Stromal cell of bone marrow (primary cell): Measurements from ENCODE around the gene OR2Z1.

ENCODE experiments used
- DNase-seq: peaks from one replicate; pipeline ENCODE4 v3.0.0-alpha.2; 2012; ENCODE audit warnings: low read depth

OR2Z1 gene, protein sequence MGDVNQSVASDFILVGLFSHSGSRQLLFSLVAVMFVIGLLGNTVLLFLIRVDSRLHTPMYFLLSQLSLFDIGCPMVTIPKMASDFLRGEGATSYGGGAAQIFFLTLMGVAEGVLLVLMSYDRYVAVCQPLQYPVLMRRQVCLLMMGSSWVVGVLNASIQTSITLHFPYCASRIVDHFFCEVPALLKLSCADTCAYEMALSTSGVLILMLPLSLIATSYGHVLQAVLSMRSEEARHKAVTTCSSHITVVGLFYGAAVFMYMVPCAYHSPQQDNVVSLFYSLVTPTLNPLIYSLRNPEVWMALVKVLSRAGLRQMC

DNA sequence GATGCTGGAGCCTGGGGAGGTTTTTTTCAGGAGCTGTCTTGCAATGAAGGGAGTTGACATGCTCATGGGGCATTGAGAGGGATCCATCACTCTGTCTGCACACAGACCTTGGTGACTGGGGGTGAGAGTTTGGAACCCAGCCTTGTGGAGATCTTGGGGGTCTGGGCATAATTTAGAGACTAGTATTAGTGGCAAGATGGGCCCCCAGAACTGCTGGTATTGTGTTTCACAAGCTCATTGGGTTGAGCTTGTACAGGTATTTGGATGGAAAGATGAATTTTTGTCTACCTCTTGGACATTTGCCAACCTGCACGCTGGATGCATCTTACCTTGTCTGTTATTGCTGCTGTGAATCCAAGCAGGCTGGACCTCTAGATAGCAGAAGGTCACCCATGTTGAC, at the start of gene OR2Z1:
Gene OR2Z1, plus strand, starts transcription at position 301 of the 400 bp plus-strand sequence. CDS start 9,395 bp downstream, outside the sequence.
- no peak for DNase-seq

- DNase-seq, result no peak
Observed at GRCh38 chr19:8673276-8673891, 48.0 kb upstream of the OR2Z1 start.

- DNase-seq, result no peak
Observed at GRCh38 chr19:8675066-8675465, 46.4 kb upstream of the OR2Z1 start.

GRCh38 chr19:8678244-8678807, 43.1 kb upstream of the OR2Z1 start:
- no peak for DNase-seq

- DNase-seq, result no peak
Observed at GRCh38 chr19:8680676-8681344, 40.6 kb upstream of the OR2Z1 start.

DNA sequence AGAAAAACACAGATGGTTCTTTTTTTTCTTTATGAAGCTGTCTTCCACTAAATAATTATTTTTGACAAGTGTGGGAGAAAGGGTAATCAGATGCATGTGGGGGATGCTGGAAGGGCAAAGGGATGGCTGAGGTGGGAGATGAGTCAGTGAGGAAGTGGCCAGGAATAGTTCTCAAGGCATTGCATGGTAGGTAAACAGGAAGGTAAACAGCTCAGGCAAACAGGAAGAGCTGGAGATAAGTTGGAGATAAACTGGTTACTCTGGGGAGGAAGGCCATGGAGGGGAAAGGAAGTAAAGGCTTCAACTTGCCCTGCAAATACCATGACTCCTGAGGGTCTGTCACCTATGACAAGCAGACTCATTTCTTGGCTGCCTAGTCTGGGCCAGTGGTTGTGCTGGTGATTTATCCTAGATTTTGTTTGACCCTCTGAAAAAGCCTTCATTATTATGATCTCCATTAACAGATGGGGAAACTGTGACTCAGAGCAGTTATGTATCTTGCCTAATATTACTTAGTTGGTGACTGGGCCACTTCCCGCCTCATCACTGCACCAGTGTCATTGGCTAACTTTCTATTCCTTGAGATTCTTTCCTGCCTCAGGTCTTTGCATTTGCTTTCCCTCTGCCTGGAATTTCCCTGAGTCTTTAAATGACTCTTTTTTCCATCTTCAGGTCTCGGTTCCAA, 39.9 kb upstream of the OR2Z1 start:
- DNase-seq, result no peak

DNA sequence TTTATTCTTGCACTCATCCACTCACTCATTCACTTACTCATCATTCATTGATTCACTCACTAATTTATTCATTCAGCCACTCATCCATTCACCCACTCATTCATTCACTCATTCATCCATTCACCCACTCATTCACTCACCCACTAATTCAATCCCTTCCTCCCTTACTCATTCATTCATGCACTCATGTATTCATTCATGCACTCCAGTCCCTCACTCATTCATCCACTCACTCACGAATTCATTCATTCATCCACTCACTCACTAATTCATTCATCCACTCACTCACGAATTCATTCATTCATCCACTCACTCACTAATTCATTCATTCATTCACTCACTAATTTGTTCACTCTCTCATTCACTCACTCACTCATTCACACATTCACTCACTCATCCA, 39.0 kb upstream of the OR2Z1 start:
- DNase-seq, result no peak

- DNase-seq, result no peak
Observed at GRCh38 chr19:8682931-8683330, 38.5 kb upstream of the OR2Z1 start.

DNA sequence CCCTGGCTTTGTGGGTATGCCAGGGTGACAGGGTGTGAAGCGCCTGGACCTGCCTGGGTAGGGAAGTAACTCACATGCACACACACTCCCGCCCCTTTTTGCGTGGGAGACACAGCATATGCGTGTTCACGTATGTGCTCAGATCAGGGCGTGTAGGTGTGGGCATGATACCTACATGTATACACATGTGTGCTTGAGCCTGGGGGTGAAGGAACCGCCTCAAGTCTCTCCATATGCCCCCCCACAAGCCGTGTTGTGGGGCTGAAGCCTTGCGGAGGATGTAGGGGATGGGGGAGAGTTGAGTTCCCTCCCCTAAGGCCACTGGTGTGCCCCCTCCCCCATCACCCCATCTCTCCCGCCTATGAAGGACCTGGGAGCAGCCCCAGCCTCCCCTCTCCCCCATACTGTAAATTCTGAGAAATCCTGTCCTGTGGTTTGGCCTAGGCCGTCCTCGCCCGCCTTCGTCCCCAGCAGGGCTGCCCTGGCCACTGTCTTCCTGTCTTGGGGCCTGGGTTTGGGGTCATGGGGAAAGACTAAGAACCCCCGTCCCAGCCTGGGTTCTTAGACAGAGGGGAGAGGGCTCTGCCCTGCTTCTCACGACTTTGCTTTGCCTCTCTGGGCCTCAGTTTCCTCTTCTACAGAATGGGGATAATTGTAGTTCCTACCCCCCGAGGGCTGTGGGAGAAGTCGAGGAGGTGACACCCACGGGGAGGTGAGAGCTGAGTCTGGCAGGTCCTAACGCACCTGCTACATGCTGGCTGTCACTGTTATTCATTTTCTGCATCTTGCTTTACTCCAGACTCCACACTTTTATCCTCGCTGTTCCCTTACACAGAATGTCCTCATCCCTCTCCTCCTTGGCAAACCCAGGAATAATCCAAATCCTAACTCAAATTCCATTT, 37.2 kb upstream of the OR2Z1 start:
- DNase-seq, result no peak

GRCh38 chr19:8686549-8686948, 34.9 kb upstream of the OR2Z1 start:
- no peak for DNase-seq

DNA sequence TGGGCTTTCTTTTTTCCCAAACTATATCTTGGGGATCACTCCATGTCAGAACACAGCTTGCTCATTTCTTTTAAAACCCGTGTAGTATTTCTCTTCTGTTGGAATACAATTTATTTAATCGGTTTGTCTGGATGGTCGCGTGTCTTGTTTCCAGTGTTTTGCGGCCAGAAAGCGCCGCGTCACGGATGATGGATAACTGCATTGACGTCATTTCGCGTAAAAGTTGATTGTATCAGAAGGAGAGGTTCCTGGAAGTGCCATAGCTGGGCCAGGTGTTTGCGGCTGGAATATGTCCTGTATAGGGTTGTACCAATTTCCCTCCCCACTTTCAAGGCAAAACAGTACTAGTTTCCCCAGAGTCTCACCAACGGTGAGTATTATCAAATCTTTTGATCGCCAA, 32.5 kb upstream of the OR2Z1 start:
- DNase-seq, result no peak

GRCh38 chr19:8690753-8691539, 30.5 kb upstream of the OR2Z1 start:
- DNase-seq, result no peak

DNA sequence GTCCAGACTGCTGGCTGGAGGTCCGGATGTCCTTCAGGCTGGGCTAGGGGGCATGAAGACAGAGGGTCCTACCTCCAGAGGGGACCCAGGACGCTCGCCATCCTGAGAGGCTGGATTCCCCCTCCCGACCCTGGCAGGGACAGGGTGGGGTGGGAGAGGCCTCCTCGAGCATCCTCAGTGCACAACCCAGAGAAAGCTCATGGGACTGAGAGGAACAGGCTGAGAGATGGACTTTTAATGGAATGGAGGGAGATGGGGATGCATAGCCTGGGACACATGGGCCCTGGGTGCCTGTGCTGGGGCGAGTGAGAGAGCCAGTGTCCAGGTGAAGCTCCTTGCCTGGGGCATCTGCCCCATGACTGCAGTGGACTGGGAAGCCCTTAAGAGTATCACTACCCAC, 25.9 kb upstream of the OR2Z1 start:
- DNase-seq, result no peak

- DNase-seq, result no peak
Observed at GRCh38 chr19:8695911-8696310, 25.5 kb upstream of the OR2Z1 start.

DNA sequence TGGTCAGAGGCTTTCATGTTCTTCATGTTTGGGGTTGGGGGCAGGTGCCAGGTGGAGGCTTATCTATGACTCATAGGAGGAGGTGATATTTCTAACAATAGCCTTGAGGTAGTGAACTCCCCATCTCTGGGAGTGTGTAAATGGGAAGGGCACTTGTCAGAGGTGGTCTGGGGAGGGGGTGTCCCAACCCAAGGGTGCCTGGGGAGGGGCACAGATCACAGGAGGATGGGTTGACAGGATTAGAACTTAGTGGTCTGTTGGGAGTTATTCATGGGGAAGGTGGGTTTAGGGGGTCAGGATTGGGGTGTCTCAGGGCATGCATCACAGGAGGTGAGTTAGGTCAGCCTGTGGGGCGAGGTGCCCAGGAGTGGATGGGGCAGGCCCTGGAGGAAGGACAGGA, 24.4 kb upstream of the OR2Z1 start:
- DNase-seq, result no peak

DNA sequence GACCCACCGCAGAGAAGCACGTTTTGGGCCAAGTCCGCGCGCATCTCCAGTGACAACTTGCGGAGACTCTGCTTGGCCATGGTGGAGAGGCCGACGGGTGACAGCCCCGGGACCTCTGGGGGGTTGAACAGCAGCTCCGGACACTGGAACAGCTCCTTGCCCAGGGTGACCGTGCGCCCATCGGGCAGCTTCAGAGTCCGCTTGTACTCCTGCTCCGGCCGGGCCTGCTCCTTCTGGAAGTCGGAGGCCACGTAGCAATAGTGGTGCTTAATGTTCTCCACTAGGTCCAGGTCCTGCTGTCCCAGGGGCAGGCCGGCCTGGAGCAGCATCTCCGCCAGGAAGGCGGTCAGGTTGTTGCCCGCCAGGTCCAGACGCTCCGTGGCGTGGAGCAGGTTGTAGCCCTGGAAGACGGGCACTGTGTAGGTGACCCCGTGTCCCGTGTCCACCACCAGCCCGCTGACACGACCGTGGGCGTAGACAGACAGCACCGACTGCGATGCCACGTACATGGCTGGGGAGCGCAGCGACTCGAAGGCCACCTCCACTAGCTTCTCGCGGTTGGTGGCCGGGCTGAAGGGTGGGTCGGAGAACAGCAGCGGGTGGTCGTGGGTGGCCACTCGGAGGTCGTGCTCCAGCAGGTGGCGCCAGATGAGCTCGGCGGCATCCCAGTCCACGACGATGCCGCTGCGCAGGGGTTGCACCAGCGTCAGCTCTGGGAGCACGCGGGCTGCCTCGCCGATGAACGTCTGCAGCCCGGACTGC, 23.6 kb upstream of the OR2Z1 start:
- DNase-seq, result no peak

DNA sequence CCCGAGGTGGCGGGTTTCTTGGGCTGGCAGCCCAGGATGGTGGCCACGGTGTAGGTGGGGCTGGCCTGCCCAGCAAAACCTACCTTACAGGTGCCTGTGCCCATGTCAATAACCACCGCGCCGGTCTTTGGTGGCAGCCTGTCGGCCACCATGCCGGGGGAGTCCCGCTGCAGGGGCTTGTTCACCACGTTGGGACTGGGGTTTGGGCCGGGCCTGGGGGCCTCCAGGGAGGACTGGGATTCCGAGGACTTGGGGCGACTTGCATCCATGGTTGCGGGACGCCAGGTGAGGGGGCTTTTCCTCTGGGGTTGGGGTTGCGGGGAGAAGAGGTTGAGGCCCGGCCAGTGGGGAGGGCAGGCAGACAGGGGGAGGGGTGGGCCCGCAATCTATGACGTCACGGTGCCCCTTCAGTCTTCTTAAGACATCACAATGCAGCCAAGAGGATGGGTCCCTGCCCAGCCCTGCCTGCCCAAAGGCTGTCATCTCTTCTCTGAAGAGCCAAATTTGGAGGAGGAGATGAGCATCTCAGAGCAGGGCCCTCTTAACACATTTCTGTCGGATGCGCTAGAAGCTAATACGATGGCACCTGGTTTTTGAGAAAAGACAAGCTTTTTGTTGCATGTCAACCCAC, 22.9 kb upstream of the OR2Z1 start, which contains the start of gene ACTL9:
Gene ACTL9, minus strand, starts transcription at position 363 of the 631 bp plus-strand sequence. Its CDS starts 94 bp downstream, at position 269.
- no peak for DNase-seq

- DNase-seq, result no peak
Observed at GRCh38 chr19:8699908-8700307, 21.5 kb upstream of the OR2Z1 start.

GRCh38 chr19:8700956-8701355, 20.5 kb upstream of the OR2Z1 start:
- DNase-seq, result no peak
